Retinal pigment epithelial cell (primary cell): ENCODE data around the gene IGDCC3.
"Not testable (repeated sequence)": the region's sequence is repeated elsewhere in the genome, so short reads cannot be mapped to it uniquely, and the experiment has no call there.

ENCODE experiments used
- DNase-seq: peaks from one replicate; pipeline ENCODE4 v3.0.0-alpha.2; 2010; ENCODE audit warnings: low read depth
- H3K4me3 ChIP-seq: 2 replicates; pipeline ENCODE4 v1.5.1; 2011; ENCODE audit warnings: mild to moderate bottlenecking, low read length, control low read depth, moderate library complexity
- CTCF ChIP-seq: conservative IDR thresholded peaks from 2 replicates; pipeline ENCODE4 v1.5.1; 2011; ENCODE audit warnings: low read depth, low read length, control low read depth, inconsistent platforms

The IGDCC3 gene

GRCh38 chr15:65349338-65349737 is 28.5 kb downstream of the IGDCC3 start:
- TF ChIP-seq CTCF, result no peak
- DNase-seq, result no peak
- no peak overlapping the region for H3K4me3 ChIP-seq

- H3K4me3 ChIP-seq, DNase-seq: not testable (repeated sequence)
These were observed 30.0 kb downstream of the IGDCC3 start for GRCh38 chr15:65347756-65348155.

GRCh38 chr15:65346856-65347598 is 30.8 kb downstream of the IGDCC3 start:
- no peak for DNase-seq
- no peak for TF ChIP-seq CTCF
- no peak overlapping the region for H3K4me3 ChIP-seq

GRCh38 chr15:65344914-65345275 is 32.9 kb downstream of the IGDCC3 start:
- TF ChIP-seq CTCF, result no peak
- no peak overlapping the region for H3K4me3 ChIP-seq
- no peak for DNase-seq

- no peak overlapping the region for H3K4me3 ChIP-seq
- no peak for DNase-seq
- TF ChIP-seq CTCF, result no peak
These were observed 33.4 kb downstream of the IGDCC3 start for GRCh38 chr15:65344214-65344913.

GRCh38 chr15:65343374-65343981 is 34.3 kb downstream of the IGDCC3 start:
- DNase-seq, result no peak
- TF ChIP-seq CTCF, result no peak
- no peak overlapping the region for H3K4me3 ChIP-seq

- no peak for TF ChIP-seq CTCF
- H3K4me3 ChIP-seq, result no peak overlapping the region
- DNase-seq, result no peak
These were observed 35.3 kb downstream of the IGDCC3 start for GRCh38 chr15:65342493-65342892.
